HEK293 (cell line): ENCODE measurements around the gene ATF6B.

Experiments used
- CTCF ChIA-PET: fragments of 350-600 bp; formaldehyde crosslinking; extraction: SDS; loops from one replicate; lab custom pipeline; 2021; ENCODE audit warnings: antibody characterized with exemption; lab: Yijun Ruan, JAX
- POLR2A ChIA-PET: fragments of 300-600 bp; formaldehyde crosslinking; extraction: SDS; loops from one replicate; lab custom pipeline; 2020; ENCODE audit warnings: antibody characterized with exemption, inconsistent platforms; lab: Yijun Ruan, JAX
- H3K27ac ChIP-seq: fragments of 200-500 bp; sonication (Bioruptor generic); 2 replicates; pipeline ENCODE4 v1.5.1; 2014; ENCODE audit warnings: low read depth, low read length, control low read depth, inconsistent platforms; ENCODE audit errors: extremely low read depth
- H3K36me3 ChIP-seq, 2 experiments: fragments of 200-500 bp in 1 of 2; sonication (Bioruptor generic) in 1 of 2; 1 replicate in 1 of 2; 2 replicates in 1 of 2; pipeline ENCODE4 v1.5.1; 2014 to 2017; ENCODE audit warnings: inconsistent platforms in 2 of 2, low read length in 2 of 2; ENCODE audit not compliant: control insufficient read depth in 2 of 2, insufficient read depth in 1 of 2
- H3K4me1 ChIP-seq: fragments of 200-500 bp; sonication (Bioruptor generic); 2 replicates; pipeline ENCODE4 v1.5.1; 2014; ENCODE audit warnings: mild to moderate bottlenecking, low read length, inconsistent platforms; ENCODE audit not compliant: control insufficient read depth, insufficient read depth
- H3K4me3 ChIP-seq: 2 replicates; pipeline ENCODE4 v1.5.1; 2011; ENCODE audit warnings: low read depth, mild to moderate bottlenecking, control low read depth, low read length, moderate library complexity
- H3K9me3 ChIP-seq: fragments of 200-500 bp; sonication (Bioruptor generic); 2 replicates; pipeline ENCODE4 v1.5.1; 2014; ENCODE audit warnings: low read depth, low read length, inconsistent platforms; ENCODE audit not compliant: control insufficient read depth, insufficient read depth
- EGR2 ChIP-seq: fragments of 450-650 bp; formaldehyde crosslinking; IDR thresholded peaks from 2 replicates; pipeline ENCODE4 v1.5.1; 2016; ENCODE audit warnings: low read depth, missing biosample characterization, missing genetic modification characterization
- HIC1 ChIP-seq: fragments of 450-650 bp; formaldehyde crosslinking; IDR thresholded peaks from 2 replicates; pipeline ENCODE4 v1.5.1; 2016; ENCODE audit warnings: missing biosample characterization, missing genetic modification characterization
- HOXC10 ChIP-seq: sonication (generic); formaldehyde crosslinking; IDR thresholded peaks from 2 replicates; pipeline ENCODE4 v1.8.1; 2023; ENCODE audit warnings: mild to moderate bottlenecking, missing genetic modification reagents
- OSR2 ChIP-seq: fragments of 450-650 bp; formaldehyde crosslinking; IDR thresholded peaks from 2 replicates; pipeline ENCODE4 v1.5.1; 2016; ENCODE audit warnings: missing biosample characterization, missing genetic modification characterization
- SP2 ChIP-seq: fragments of 450-650 bp; formaldehyde crosslinking; IDR thresholded peaks from 2 replicates; pipeline ENCODE4 v1.5.1; 2016; ENCODE audit warnings: missing biosample characterization, missing genetic modification characterization
- WT1 ChIP-seq: fragments of 450-650 bp; formaldehyde crosslinking; IDR thresholded peaks from 2 replicates; pipeline ENCODE4 v1.5.1; 2016; ENCODE audit warnings: missing biosample characterization, missing genetic modification characterization
- ZBTB17 ChIP-seq: fragments of 450-650 bp; formaldehyde crosslinking; IDR thresholded peaks from 2 replicates; pipeline ENCODE4 v1.5.1; 2016; ENCODE audit warnings: missing biosample characterization, missing genetic modification characterization
- ZBTB26 ChIP-seq: fragments of 450-650 bp; formaldehyde crosslinking; optimal IDR thresholded peaks from 2 replicates; pipeline ENCODE3; 2016; ENCODE audit warnings: missing biosample characterization, mild to moderate bottlenecking, missing genetic modification characterization
- ZBTB6 ChIP-seq: fragments of 450-650 bp; formaldehyde crosslinking; IDR thresholded peaks from 2 replicates; pipeline ENCODE4 v1.5.1; 2017; ENCODE audit warnings: missing biosample characterization, missing genetic modification characterization
- ZBTB8A ChIP-seq: fragments of 450-650 bp; formaldehyde crosslinking; IDR thresholded peaks from 2 replicates; pipeline ENCODE4 v1.5.1; 2016; ENCODE audit warnings: missing biosample characterization, missing genetic modification characterization
- ZFHX2 ChIP-seq: fragments of 450-650 bp; formaldehyde crosslinking; conservative IDR thresholded peaks from 2 replicates; pipeline ENCODE4 v1.5.1; 2016; ENCODE audit warnings: missing biosample characterization, missing genetic modification characterization
- ZFP3 ChIP-seq: fragments of 450-650 bp; formaldehyde crosslinking; IDR thresholded peaks from 2 replicates; pipeline ENCODE4 v1.5.1; 2016; ENCODE audit warnings: low read depth, missing biosample characterization, missing genetic modification characterization
- ZNF202 ChIP-seq: fragments of 450-650 bp; formaldehyde crosslinking; IDR thresholded peaks from 2 replicates; pipeline ENCODE4 v1.5.1; 2016; ENCODE audit warnings: missing biosample characterization, missing genetic modification characterization, borderline replicate concordance
- ZNF211 ChIP-seq: fragments of 450-650 bp; formaldehyde crosslinking; IDR thresholded peaks from 2 replicates; pipeline ENCODE4 v1.5.1; 2016; ENCODE audit warnings: low read depth, missing biosample characterization, missing genetic modification characterization
- ZNF596 ChIP-seq: fragments of 450-650 bp; IDR thresholded peaks from 2 replicates; pipeline ENCODE4 v1.5.0; 2018; ENCODE audit warnings: missing biosample characterization, mild to moderate bottlenecking, missing genetic modification characterization, moderate library complexity
- ZNF677 ChIP-seq: fragments of 450-650 bp; IDR thresholded peaks from 2 replicates; pipeline ENCODE4 v1.5.0; 2018; ENCODE audit warnings: missing biosample characterization, mild to moderate bottlenecking, missing genetic modification characterization, moderate library complexity
- ZNF747 ChIP-seq: fragments of 450-650 bp; formaldehyde crosslinking; IDR thresholded peaks from 2 replicates; pipeline ENCODE4 v1.5.1; 2016; ENCODE audit warnings: missing biosample characterization, missing genetic modification characterization
- ZSCAN30 ChIP-seq: fragments of 450-650 bp; IDR thresholded peaks from 2 replicates; pipeline ENCODE4 v1.5.1; 2018; ENCODE audit warnings: missing biosample characterization, mild to moderate bottlenecking, missing genetic modification characterization, moderate library complexity
- TF ChIP-seq, protein P1 (sequence below): fragments of 450-650 bp; formaldehyde crosslinking; IDR thresholded peaks from 2 replicates; pipeline ENCODE4 v1.5.1; 2016; ENCODE audit warnings: missing biosample characterization, missing genetic modification characterization
- TF ChIP-seq, protein P2 (sequence below): sonication (generic); formaldehyde crosslinking; IDR thresholded peaks from 2 replicates; pipeline ENCODE4 v1.8.1; 2022; ENCODE audit warnings: mild to moderate bottlenecking, moderate library complexity, missing genetic modification reagents
- TF ChIP-seq, protein P3 (sequence below): fragments of 450-650 bp; IDR thresholded peaks from 2 replicates; pipeline ENCODE4 v1.5.1; 2018; ENCODE audit warnings: missing biosample characterization, mild to moderate bottlenecking, missing genetic modification characterization
- TF ChIP-seq, protein P4 (sequence below): fragments of 450-650 bp; formaldehyde crosslinking; IDR thresholded peaks from 2 replicates; pipeline ENCODE4 v1.5.1; 2016; ENCODE audit warnings: missing biosample characterization, missing genetic modification characterization

Gene ATF6B

DNA sequence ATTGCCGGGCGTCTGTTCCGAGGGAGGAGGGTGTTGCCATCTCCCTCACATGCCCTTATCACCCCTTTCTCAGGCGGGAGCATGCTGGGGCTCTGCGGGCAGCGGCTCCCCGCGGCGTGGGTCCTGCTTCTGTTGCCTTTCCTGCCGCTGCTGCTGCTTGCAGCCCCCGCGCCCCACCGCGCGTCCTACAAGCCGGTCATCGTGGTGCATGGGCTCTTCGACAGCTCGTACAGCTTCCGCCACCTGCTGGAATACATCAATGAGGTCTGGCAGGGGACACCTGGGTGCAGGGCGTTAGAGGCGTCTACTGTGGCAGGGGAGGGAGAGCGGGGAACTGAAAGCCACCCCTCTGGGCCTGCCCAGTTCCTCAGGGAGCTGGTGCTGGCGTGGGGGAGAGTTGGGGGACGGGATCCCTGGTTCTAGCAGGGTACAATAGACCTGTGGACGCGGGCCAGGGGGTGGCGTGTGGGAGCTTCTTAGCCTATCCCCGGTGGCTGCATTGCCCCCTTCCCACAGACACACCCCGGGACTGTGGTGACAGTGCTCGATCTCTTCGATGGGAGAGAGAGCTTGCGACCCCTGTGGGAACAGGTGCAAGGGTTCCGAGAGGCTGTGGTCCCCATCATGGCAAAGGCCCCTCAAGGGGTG is 26.6 kb upstream of the ATF6B start:
- Histone ChIP-seq H3K36me3 (peaks cover 22 to 41% of the 10 kb centered on the region in 2 experiments), H3K4me3 (peak overlapping the region; percentile 66), H3K4me1 (peaks cover 7% of the 10 kb centered on the region; the same call in 1 of the 2 replicates), H3K27ac (peak overlapping the region; percentile 80), H3K9me3 (no peaks in the 10 kb centered on the region)
- ChIA-PET POLR2A (interaction anchor here (0.6 to 1.2 kb wide), 6 partner anchors 12 to 51 kb away, joined by 3 to 8 read pairs (median 4); partner anchors contain the start of genes ATF6B and FKBPL), CTCF (interaction anchor here (0.5 to 1.3 kb wide), 16 partner anchors 8 to 893 kb away, joined by 3 to 21 read pairs (median 4); partner anchors contain the start of genes ATF6B, EGFL8 and FKBPL)
- TF ChIP-seq ZNF677 (tag by site-specific recombination) (no peak), ZBTB26 (tag by site-specific recombination) (peak; percentile 44), SP2 (tag by site-specific recombination) (no peak), ZFHX2 (tag by site-specific recombination) (0 out of 2 replicates have a peak, but pooled peaks have one; percentile 6), ZSCAN30 (tag by site-specific recombination) (0 out of 2 replicates have a peak, but pooled peaks have one; percentile 23), ZBTB6 (tag by site-specific recombination) (no peak), WT1 (0 out of 2 replicates have a peak, but pooled peaks have one; percentile 2), HIC1 (tag by site-specific recombination) (peak; percentile 38; the same call in 1 of the 2 replicates), EGR2 (tag by site-specific recombination) (0 out of 2 replicates have a peak, but pooled peaks have one; percentile 3), ZFP3 (tag by site-specific recombination) (no peak), ZNF202 (tag by site-specific recombination) (no peak), ZBTB8A (tag by site-specific recombination) (peak; percentile 71), ZNF596 (tag by site-specific recombination) (no peak), ZBTB17 (tag by site-specific recombination) (0 out of 2 replicates have a peak, but pooled peaks have one; percentile 3), ZNF211 (no peak), ZNF747 (tag by site-specific recombination) (no peak), OSR2 (tag by site-specific recombination) (peak; percentile 78; the same call in 1 of the 2 replicates), HOXC10 (CRISPR knock-in tag) (0 out of 2 replicates have a peak, but pooled peaks have one; percentile 15)
- TF ChIP-seq, protein P1, sequence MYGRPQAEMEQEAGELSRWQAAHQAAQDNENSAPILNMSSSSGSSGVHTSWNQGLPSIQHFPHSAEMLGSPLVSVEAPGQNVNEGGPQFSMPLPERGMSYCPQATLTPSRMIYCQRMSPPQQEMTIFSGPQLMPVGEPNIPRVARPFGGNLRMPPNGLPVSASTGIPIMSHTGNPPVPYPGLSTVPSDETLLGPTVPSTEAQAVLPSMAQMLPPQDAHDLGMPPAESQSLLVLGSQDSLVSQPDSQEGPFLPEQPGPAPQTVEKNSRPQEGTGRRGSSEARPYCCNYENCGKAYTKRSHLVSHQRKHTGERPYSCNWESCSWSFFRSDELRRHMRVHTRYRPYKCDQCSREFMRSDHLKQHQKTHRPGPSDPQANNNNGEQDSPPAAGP (tag by site-specific recombination) = 0 out of 2 replicates have a peak, but pooled peaks have one; percentile 40
- TF ChIP-seq, protein P2, sequence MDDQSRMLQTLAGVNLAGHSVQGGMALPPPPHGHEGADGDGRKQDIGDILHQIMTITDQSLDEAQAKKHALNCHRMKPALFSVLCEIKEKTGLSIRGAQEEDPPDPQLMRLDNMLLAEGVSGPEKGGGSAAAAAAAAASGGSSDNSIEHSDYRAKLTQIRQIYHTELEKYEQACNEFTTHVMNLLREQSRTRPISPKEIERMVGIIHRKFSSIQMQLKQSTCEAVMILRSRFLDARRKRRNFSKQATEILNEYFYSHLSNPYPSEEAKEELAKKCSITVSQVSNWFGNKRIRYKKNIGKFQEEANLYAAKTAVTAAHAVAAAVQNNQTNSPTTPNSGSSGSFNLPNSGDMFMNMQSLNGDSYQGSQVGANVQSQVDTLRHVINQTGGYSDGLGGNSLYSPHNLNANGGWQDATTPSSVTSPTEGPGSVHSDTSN = no peak
- TF ChIP-seq, protein P3, sequence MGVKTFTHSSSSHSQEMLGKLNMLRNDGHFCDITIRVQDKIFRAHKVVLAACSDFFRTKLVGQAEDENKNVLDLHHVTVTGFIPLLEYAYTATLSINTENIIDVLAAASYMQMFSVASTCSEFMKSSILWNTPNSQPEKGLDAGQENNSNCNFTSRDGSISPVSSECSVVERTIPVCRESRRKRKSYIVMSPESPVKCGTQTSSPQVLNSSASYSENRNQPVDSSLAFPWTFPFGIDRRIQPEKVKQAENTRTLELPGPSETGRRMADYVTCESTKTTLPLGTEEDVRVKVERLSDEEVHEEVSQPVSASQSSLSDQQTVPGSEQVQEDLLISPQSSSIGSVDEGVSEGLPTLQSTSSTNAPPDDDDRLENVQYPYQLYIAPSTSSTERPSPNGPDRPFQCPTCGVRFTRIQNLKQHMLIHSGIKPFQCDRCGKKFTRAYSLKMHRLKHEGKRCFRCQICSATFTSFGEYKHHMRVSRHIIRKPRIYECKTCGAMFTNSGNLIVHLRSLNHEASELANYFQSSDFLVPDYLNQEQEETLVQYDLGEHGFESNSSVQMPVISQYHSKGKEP (tag by site-specific recombination) = 0 out of 2 replicates have a peak, but pooled peaks have one; percentile 48
- TF ChIP-seq, protein P4, sequence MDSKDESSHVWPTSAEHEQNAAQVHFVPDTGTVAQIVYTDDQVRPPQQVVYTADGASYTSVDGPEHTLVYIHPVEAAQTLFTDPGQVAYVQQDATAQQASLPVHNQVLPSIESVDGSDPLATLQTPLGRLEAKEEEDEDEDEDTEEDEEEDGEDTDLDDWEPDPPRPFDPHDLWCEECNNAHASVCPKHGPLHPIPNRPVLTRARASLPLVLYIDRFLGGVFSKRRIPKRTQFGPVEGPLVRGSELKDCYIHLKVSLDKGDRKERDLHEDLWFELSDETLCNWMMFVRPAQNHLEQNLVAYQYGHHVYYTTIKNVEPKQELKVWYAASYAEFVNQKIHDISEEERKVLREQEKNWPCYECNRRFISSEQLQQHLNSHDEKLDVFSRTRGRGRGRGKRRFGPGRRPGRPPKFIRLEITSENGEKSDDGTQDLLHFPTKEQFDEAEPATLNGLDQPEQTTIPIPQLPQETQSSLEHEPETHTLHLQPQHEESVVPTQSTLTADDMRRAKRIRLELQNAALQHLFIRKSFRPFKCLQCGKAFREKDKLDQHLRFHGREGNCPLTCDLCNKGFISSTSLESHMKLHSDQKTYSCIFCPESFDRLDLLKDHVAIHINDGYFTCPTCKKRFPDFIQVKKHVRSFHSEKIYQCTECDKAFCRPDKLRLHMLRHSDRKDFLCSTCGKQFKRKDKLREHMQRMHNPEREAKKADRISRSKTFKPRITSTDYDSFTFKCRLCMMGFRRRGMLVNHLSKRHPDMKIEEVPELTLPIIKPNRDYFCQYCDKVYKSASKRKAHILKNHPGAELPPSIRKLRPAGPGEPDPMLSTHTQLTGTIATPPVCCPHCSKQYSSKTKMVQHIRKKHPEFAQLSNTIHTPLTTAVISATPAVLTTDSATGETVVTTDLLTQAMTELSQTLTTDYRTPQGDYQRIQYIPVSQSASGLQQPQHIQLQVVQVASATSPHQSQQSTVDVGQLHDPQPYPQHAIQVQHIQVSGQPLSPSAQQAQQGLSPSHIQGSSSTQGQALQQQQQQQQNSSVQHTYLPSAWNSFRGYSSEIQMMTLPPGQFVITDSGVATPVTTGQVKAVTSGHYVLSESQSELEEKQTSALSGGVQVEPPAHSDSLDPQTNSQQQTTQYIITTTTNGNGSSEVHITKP = peak; percentile 87
